NCI-H345 (cell line): ENCODE results near the gene CCDC197.

Experiments
- DNase-seq: peaks from one replicate; lab custom pipeline; 2025; lab: John Stamatoyannopoulos, UW

The CCDC197 gene

GRCh38 chr14:93997082-93997481 lies at the start of gene CCDC197:
CCDC197 (plus strand) TSS chr14:93997301; CDS start chr14:93998132, 831 bp downstream.
- no peak for DNase-seq

GRCh38 chr14:93949511-93950075 lies 47.5 kb upstream of the CCDC197 start:
- DNase-seq = no peak

DNA sequence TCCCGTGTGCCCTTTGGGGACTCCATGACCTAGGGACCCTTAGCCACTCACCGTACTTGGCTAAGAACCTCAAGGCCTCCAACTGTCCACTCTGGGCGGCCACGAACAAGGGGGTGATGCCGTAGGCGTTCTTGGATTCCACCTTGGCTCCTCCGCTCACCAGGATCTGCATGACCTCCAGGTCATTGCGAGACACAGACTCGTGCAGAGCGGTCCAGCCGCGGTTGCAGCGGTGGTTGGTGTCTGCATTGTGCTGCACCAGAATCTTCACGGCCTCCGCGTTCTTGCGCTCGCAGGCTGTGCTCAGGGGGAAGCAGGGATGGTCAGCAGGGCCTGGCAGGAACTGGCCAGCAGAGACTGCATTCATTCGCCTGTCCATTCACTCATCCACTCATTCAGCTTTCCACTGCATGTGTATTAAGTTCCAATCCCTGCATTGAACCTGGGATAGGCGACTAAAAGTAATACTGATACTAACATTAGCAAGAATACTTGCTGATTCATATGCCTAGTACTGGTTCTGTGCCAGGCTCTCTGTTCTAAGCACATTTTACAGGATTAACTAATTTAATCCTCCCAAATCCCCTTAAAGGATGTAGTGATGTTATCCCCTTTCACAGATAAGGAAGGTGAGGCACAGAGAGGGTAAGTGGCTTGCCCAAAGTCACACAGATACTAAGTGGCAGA lies 46.0 kb upstream of the CCDC197 start:
- DNase-seq = no peak

DNA sequence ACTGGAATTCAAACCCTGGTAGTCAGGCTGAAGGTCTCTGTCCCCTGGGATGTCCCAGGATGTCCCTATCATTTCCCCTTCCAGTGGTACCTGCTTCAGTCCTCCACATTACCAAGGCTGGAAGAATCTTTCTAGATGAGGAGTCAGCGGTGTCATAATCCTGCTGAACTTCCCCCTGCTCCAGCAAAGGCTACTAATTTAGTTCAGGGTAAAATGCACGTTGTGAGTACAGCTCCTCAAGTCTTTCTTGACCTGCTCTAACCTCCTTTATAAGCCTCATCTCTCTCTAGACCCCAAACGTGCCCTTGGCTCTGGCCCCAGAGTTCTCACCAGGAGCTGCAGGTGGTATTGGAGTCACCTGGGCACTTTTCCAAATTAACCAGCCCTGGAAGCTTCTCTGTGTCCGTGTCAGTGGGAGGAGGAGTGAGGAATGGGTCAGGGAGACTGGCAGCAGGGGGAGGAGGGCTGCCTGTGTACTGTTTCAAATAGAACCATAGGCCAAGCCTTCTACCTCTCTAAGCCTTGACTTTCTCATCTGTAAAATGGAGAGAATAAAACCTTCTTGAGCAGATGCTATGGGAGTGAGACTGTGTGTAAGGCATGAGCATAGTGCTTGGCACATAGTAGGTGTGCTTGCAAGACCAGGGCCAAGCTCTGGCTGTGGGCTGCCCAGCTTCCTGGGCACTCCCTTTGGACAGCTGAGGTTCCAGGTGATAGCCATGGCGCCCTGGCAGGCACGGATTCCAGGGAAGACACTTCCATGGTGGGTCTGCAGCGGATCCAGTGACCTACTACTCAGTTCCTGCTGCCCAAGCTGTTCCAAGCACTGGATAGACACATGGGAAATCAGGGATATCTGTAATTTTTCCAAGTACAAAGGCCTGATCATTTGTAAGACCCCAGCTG lies 45.2 kb upstream of the CCDC197 start:
- no peak for DNase-seq

- DNase-seq = no peak
Observed at GRCh38 chr14:93952829-93953228, 44.3 kb upstream of the CCDC197 start.

DNA sequence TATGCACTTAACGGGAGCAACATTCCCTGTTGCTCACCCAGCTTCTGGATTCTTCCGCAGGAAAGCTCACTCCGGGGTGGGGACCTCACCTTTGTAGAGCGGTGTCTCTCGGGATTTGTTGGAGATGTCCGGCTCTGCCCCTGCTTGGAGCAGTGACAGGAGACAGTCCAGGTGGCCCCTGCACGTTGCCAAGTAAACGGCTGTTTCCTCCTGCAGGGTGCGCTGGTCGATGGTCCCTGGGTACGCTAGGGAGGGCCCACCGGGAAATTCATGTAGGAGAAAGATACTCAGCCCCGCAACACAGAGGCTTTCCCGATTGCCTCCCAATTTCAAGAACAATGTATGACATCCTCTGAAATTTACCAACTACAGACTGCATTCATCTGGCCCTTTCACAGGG lies 43.8 kb upstream of the CCDC197 start:
- no peak for DNase-seq

DNA sequence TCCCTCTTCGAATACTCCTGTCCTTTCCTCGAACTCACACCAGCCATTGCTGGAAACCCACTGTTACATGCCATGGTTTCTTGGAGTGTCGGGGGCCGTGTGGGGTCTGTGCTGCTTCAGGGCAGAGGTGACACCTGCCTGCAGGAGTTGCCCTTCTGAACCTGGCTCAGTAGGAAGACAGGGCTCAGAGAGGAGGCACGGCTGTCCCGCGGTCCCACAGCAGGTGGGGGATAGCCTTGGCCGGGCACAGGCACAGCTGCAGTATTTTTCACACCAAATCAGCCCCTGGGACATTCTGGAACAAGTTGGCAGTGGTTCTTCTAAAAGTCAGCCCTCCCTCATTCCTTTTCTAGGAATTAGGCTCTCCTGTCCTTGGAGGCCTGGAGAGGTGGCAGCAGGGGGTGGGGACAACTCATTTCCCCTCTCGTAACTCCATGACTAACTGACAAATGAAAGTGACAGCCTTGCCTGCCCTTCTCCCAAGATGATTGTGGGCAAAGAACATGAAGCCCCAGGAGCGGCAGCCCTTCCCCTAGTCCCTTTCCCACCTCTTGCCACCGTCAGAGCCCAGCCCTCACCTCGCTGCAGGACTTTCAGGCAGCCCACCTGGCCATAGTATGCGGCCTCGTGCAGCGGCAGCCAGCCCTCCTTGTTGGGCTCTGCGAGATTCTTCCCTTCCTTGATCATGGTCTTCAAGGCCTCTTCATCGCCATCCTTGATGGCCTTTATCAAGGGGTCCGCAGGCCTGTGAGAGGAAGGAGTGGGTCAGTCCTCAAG lies 43.2 kb upstream of the CCDC197 start:
- DNase-seq = no peak

DNA sequence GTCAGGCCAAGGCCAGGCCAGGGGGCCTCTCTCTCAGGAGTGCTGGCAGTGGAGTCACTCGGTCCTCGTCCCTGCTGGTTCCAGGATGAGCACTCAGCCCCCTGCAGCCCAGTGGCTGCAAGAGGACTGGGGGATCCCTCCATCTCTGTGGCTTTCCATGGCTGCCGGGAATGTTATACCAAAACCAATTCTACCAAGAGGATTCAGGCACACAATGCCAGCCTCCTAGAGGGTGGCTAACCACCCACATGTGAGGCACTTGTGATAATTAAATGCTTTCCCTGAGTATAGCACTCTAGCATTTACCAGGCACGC lies 42.6 kb upstream of the CCDC197 start:
- DNase-seq = no peak

DNA sequence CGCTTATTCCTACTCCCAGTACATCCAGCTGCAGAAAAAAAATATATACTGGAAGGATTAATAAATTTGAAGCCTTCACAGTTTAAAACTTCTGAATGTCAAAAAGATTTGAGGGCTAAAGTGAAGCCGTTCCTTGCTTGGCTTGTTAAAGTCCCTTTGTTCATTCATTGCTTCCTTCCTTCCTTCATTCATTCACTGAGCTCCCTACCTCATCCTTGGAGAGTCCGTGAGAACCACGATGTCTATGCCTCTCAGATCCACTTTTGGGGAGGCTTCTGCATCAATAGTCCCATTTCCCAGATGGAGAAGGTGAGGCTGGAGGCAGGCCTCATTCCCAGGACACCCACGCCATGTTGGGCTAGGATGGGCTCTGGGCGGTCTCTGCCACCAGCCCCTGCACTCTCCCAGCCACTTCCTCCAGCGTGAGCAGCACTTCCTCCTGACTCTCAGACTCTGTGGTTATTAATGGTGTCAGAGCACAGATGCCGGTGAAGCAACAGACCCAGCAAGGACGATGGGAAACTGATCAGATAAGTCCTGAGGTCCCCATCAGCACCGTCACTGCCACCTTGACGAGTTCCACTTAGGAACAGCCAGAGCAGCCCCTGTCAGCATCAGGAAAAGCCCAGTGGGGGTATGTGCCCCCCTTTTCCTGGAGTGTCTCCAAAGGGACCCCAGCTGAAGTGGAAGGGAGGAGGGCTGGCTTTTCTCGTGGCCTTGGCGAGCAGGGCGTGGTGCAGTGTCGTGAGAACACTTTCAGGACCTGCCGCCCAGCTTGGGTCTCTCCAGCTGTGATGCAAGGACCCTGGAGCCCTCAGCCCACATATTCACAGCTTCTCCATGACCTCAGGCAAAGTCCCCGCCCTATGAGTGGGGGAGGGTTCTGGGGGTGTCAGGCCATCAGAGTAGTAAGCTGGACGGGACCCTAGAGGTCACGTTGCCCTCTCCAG lies 41.9 kb upstream of the CCDC197 start:
- no peak for DNase-seq

- peak; percentile 57 for DNase-seq
Observed at GRCh38 chr14:93955850-93956481, 41.1 kb upstream of the CCDC197 start.

GRCh38 chr14:93956514-93957332 lies 40.4 kb upstream of the CCDC197 start:
- DNase-seq = no peak

GRCh38 chr14:93957333-93957710 lies 39.8 kb upstream of the CCDC197 start:
- DNase-seq = no peak

DNA sequence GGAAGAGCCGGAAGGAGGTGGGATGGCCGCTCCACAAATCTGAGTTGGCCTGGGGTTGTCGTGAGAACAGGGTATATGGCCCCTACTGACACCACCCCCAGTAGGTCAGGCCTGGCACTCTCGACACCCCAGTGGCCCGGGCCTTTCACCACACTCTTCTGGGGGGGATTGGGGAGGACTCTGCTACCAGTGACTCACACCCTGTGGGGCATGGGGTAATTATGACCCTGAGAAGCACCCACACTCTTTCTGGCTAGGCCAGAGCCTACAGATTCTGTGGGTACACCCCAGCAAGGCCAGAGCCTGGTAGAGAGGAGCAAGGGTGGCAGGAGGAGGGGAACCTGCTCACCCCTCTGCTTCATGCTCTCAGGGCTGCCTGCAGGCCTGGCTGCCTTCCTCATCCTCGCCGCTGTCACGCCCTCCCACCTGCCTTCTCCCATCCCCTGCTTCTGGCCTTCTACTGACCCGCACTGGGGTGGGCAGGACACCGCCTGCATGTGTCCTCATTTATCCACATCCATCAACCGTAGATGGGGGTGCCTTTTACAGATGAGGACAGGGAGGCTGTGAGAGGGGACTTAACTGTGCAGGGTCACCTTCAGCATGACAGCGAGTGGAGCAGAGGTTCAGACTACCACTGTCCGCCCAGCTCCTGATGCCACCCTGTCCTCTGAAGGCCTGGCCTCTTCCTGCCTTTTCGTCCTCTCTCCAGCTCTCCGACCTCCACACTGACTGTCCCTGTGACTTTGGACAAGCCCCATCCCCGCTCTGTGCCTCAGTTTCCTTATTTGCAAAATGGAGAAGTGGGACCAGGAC lies 39.1 kb upstream of the CCDC197 start:
- DNase-seq = no peak

GRCh38 chr14:93958567-93959238 lies 38.4 kb upstream of the CCDC197 start:
- DNase-seq = no peak

- no peak for DNase-seq
Observed at GRCh38 chr14:93959239-93960107, 37.6 kb upstream of the CCDC197 start.

GRCh38 chr14:93960108-93960475 lies 37.0 kb upstream of the CCDC197 start:
- no peak for DNase-seq

DNA sequence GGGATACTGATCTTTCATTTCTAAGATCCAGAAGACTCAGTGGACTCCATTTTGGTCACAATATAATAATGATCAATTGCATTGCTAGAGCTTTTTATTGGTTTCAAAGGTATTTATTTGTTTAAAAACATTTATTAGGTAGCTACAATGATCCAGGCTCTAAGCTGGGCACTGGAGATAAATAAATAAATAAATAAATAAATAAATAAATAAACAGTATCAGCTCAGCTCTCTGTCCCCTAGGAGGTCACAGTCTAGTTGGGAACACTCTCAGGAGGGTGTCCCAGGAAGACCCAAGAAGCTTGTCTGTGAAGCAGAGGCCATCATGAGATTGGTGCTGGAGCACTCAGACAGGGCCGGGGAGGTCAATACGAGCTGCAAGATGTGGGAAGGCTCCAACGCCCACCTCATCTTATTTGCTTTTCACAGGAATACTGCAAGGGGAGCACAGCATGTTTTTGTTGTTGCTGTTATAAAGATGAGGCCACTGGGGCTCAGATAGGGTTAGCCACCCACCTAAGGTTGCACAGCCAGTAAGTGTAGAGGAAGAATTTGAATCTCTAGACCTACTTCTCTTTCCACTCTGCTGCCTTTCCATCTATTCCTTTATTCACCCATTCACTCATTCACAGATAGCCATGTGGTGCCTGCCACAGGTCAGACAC lies 36.2 kb upstream of the CCDC197 start:
- DNase-seq = no peak
